HepG2 (cell line): Measurements from ENCODE around the gene VAMP2. TPM values are rescaled to one million over a fixed set of nuclear protein-coding genes. Genes with fewer than 3 reads are reported as not detected.

Experiments used
- E2F2 ChIP-seq: sonication (generic); formaldehyde crosslinking; IDR thresholded peaks from 2 replicates; pipeline ENCODE4 v1.4.0; 2020; ENCODE audit warnings: missing genetic modification reagents, borderline replicate concordance
- ELF3 ChIP-seq: IDR thresholded peaks from 2 replicates; pipeline ENCODE4 v1.6.1; 2016; ENCODE audit warnings: missing genetic modification reagents, missing compliant biosample characterization
- EZH2 ChIP-seq: conservative IDR thresholded peaks from 2 replicates; pipeline ENCODE4 v1.6.1; 2012; ENCODE audit warnings: mild to moderate bottlenecking, low read depth, low read length, moderate library complexity
- MAX ChIP-seq: IDR thresholded peaks from 2 replicates; pipeline ENCODE4 v1.6.1; 2012; ENCODE audit warnings: inconsistent platforms
- MED1 ChIP-seq: sonication (generic); formaldehyde crosslinking; IDR thresholded peaks from 2 replicates; pipeline ENCODE4 v1.4.0; 2020; ENCODE audit warnings: missing genetic modification reagents
- NFAT5 ChIP-seq: sonication (generic); formaldehyde crosslinking; IDR thresholded peaks from 2 replicates; pipeline ENCODE4 v1.4.0; 2020; ENCODE audit warnings: missing genetic modification reagents
- NFYB ChIP-seq: sonication (generic); formaldehyde crosslinking; IDR thresholded peaks from 2 replicates; pipeline ENCODE4 v1.4.0; 2020; ENCODE audit warnings: missing genetic modification reagents
- PRDM4 ChIP-seq: sonication (generic); formaldehyde crosslinking; IDR thresholded peaks from 2 replicates; pipeline ENCODE4 v1.9.0; 2021; ENCODE audit warnings: missing genetic modification reagents, borderline replicate concordance
- RFX1 ChIP-seq: fragments of 450-650 bp; IDR thresholded peaks from 2 replicates; pipeline ENCODE4 v1.6.1; 2017
- SOX13 ChIP-seq, 3 experiments: fragments of 450-650 bp in 1 of 3; sonication (generic) in 1 of 3; formaldehyde crosslinking in 1 of 3; IDR thresholded peaks in 2 of 3; conservative IDR thresholded peaks in 1 of 3; 2 replicates each; pipeline versions ENCODE4 v1.5.0 to v1.6.1; 2016 to 2020; ENCODE audit warnings: antibody characterized with exemption in 1 of 3, mild to moderate bottlenecking in 1 of 3, missing compliant biosample characterization in 1 of 3, missing genetic modification reagents in 1 of 3, moderate library complexity in 1 of 3
- SP5 ChIP-seq: IDR thresholded peaks from 2 replicates; pipeline ENCODE4 v1.6.1; 2016; ENCODE audit warnings: low read depth, borderline replicate concordance
- ZNF260 ChIP-seq: sonication (generic); formaldehyde crosslinking; IDR thresholded peaks from 2 replicates; pipeline ENCODE4 v1.4.0; 2020; ENCODE audit warnings: missing genetic modification reagents, low read depth, mild to moderate bottlenecking, borderline replicate concordance
- ZNF550 ChIP-seq: sonication (generic); formaldehyde crosslinking; IDR thresholded peaks from 2 replicates; pipeline ENCODE4 v1.4.0; 2020; ENCODE audit warnings: mild to moderate bottlenecking, missing genetic modification reagents, borderline replicate concordance
- ZNF552 ChIP-seq: sonication (generic); formaldehyde crosslinking; IDR thresholded peaks from 2 replicates; pipeline ENCODE4 v1.9.0; 2022; ENCODE audit warnings: missing genetic modification reagents, mild to moderate bottlenecking, borderline replicate concordance
- ZNF577 ChIP-seq: sonication (generic); formaldehyde crosslinking; IDR thresholded peaks from 2 replicates; pipeline ENCODE4 v1.4.0; 2020; ENCODE audit warnings: mild to moderate bottlenecking, low read depth, missing genetic modification reagents, borderline replicate concordance
- ZNF639 ChIP-seq: conservative IDR thresholded peaks from 2 replicates; pipeline ENCODE4 v1.6.1; 2018; ENCODE audit warnings: missing genetic modification reagents
- ZNF792 ChIP-seq: IDR thresholded peaks from 2 replicates; pipeline ENCODE4 v1.6.1; 2016
- ZSCAN12 ChIP-seq: sonication (generic); formaldehyde crosslinking; IDR thresholded peaks from 2 replicates; pipeline ENCODE4 v1.9.0; 2021; ENCODE audit warnings: mild to moderate bottlenecking, missing genetic modification reagents
- polyA plus RNA-seq, 8 experiments: library from polyadenylated mRNA; depleted of rRNA in 3 of 8; stranded (reverse) in 7 of 8; unstranded in 1 of 8; fragments of >200 nt; fragmentation: Illumina TruSeq in 4 of 8; extraction: Trizol in 4 of 8; gene quantifications; 2 replicates each; pipeline versions ENCODE4 v1.2.1 to v1.2.3, GENCODE V29; 2011 to 2016; ENCODE audit warnings: low read depth in 4 of 8, missing spikeins in 1 of 8, mixed read lengths in 1 of 8; ENCODE audit not compliant: insufficient read depth in 1 of 8
- total RNA-seq, 5 experiments: library from RNA; depleted of rRNA; stranded (reverse); fragments of >200 nt; fragmentation: Illumina TruSeq; extraction: Trizol; gene quantifications; 2 replicates each; pipeline ENCODE4 v1.2.3, GENCODE V29; 2016; ENCODE audit warnings: low read depth in 1 of 5

VAMP2 gene
- total and polyA plus RNA-seq, 2 of the 13 experiments (the other 11 are each of a cell fraction or from before 2014, with no cell fraction given): 3.9 to 17.2 TPM

GRCh38 chr17:8163978-8164814, 1.4 kb upstream of the VAMP2 start (continued):
- no peak for TF ChIP-seq ZSCAN12 (CRISPR knock-in tag)
- TF ChIP-seq NFAT5: no peak
- TF ChIP-seq RFX1: no peak
- TF ChIP-seq ZNF550 (CRISPR knock-in tag): no peak
- no peak for TF ChIP-seq ZNF792 (CRISPR knock-in tag)
- TF ChIP-seq ZNF552 (CRISPR knock-in tag): 0 out of 2 replicates have a peak, but pooled peaks have one; percentile 50
- no peak for TF ChIP-seq E2F2 (CRISPR knock-in tag)
- TF ChIP-seq MAX: no peak; the same call in 1 of the 2 replicates
- no peak for TF ChIP-seq ZNF577 (CRISPR knock-in tag)
- 0 out of 2 replicates have a peak, but pooled peaks have one; percentile 35 for TF ChIP-seq MED1 (CRISPR knock-in tag)
- TF ChIP-seq SP5 (CRISPR knock-in tag): 0 out of 2 replicates have a peak, but pooled peaks have one; percentile 28
- no peak for TF ChIP-seq NFYB
- TF ChIP-seq EZH2: no peak
- no peak for TF ChIP-seq PRDM4 (CRISPR knock-in tag)
- TF ChIP-seq ELF3: peak; percentile 51; the same call in 1 of the 2 replicates
- TF ChIP-seq SOX13 (IDR thresholded peaks at IDR 0.05): no peak
- peak in 1 of 2 experiments; percentile 58; a peak in 2 of 4 replicates for TF ChIP-seq SOX13 (CRISPR knock-in tag; conservative IDR thresholded peaks at IDR 0.05 in 1 of 2, IDR thresholded peaks at IDR 0.05 in 1 of 2)
- TF ChIP-seq ZNF639 (CRISPR knock-in tag): no peak
- no peak for TF ChIP-seq ZNF260 (CRISPR knock-in tag)
